B cell (primary cell): Measurements from ENCODE around the gene SMG9. TPM values are rescaled to one million over a fixed set of nuclear protein-coding genes. Genes with fewer than 3 reads are reported as not detected.

Experiments
- ATAC-seq: fragments of 200-7000 bp; cut with Tn5 transposase; one replicate; pipeline ENCODE4 v1.10.0; 2021; ENCODE audit warnings: low read depth, mild to moderate bottlenecking, moderate number of reproducible peaks, moderate library complexity
- CTCF ChIA-PET: fragments of 350-600 bp; sonication (Branson Sonifier 250); formaldehyde crosslinking; loops from one replicate; lab custom pipeline; 2021; ENCODE audit warnings: antibody characterized with exemption, inconsistent platforms; lab: Charles Lee
- POLR2A ChIA-PET: fragments of 350-600 bp; sonication (Branson Sonifier 250); formaldehyde crosslinking; loops from one replicate; lab custom pipeline; 2021; ENCODE audit warnings: antibody characterized with exemption; lab: Charles Lee
- DNase-seq: peaks from one replicate; pipeline ENCODE4 v3.0.0; 2013
- H2AFZ ChIP-seq: 2 replicates; pipeline ENCODE4 v1.6.1; 2012; ENCODE audit warnings: mild to moderate bottlenecking, low read depth, low read length; ENCODE audit not compliant: insufficient read depth, poor library complexity, severe bottlenecking
- H3K27ac ChIP-seq, 2 donors: 1 replicate in 1 of 2; 2 replicates in 1 of 2; pipeline ENCODE4 v1.5.1; 2012 to 2013; ENCODE audit warnings: low read length in 2 of 2, mild to moderate bottlenecking in 2 of 2, moderate library complexity in 1 of 2
- H3K27me3 ChIP-seq, 4 experiments: fragments of 200-600 bp in 1 of 4; sonication (generic) in 1 of 4; replicated peaks in 1 of 4; 1 replicate in 2 of 4; 2 replicates in 2 of 4; pipeline versions ENCODE4 v1.6.1 to v1.7.0; 2013 to 2016; ENCODE audit warnings: low read length in 3 of 4, mild to moderate bottlenecking in 2 of 4, mixed read lengths in 1 of 4, moderate library complexity in 1 of 4; ENCODE audit not compliant: insufficient read depth in 4 of 4, control insufficient read depth in 3 of 4; ENCODE audit errors: control extremely low read depth in 1 of 4
- H3K36me3 ChIP-seq, 2 experiments: replicated peaks in 1 of 2; 1 replicate in 1 of 2; 2 replicates in 1 of 2; pipeline versions ENCODE4 v1.6.1 to v1.7.1; 2013; ENCODE audit warnings: low read length in 1 of 2; ENCODE audit not compliant: insufficient read depth in 2 of 2, control insufficient read depth in 1 of 2; ENCODE audit errors: control extremely low read depth in 1 of 2, extremely low read depth in 1 of 2
- H3K4me1 ChIP-seq, 2 donors: fragments of 200-600 bp in 1 of 2; sonication (generic) in 1 of 2; 1 replicate in 1 of 2; 2 replicates in 1 of 2; pipeline versions ENCODE4 v1.5.1 to v1.6.1; 2013 to 2017; ENCODE audit warnings: low read length in 2 of 2; ENCODE audit not compliant: control insufficient read depth in 2 of 2, insufficient read depth in 2 of 2
- H3K4me2 ChIP-seq: replicated peaks from 2 replicates; pipeline ENCODE3; 2012; ENCODE audit warnings: mild to moderate bottlenecking, low read depth, low read length; ENCODE audit not compliant: poor library complexity, severe bottlenecking
- H3K4me3 ChIP-seq, 5 experiments: fragments of 200-600 bp in 1 of 5; sonication (generic) in 1 of 5; 1 replicate in 3 of 5; 2 replicates in 2 of 5; pipeline versions ENCODE4 v1.5.1 to v1.7.0; 2011 to 2016; ENCODE audit warnings: low read length in 4 of 5, mild to moderate bottlenecking in 4 of 5, low read depth in 2 of 5, control low read depth in 1 of 5, moderate library complexity in 1 of 5; ENCODE audit not compliant: insufficient read depth in 1 of 5; ENCODE audit errors: control extremely low read depth in 1 of 5, extremely low read depth in 1 of 5
- H3K79me2 ChIP-seq: fragments of 200-600 bp; sonication (generic); one replicate; pipeline ENCODE4 v1.6.0; 2016; ENCODE audit warnings: low read length; ENCODE audit not compliant: control insufficient read depth, insufficient read depth
- H3K9ac ChIP-seq: fragments of 200-600 bp; sonication (generic); 2 replicates; pipeline ENCODE4 v1.6.1; 2017; ENCODE audit warnings: mild to moderate bottlenecking, low read length, moderate library complexity
- H3K9me3 ChIP-seq, 3 donors: one replicate each; pipeline versions ENCODE4 v1.6.1 to v1.7.1; 2013; ENCODE audit warnings: low read length in 2 of 3; ENCODE audit not compliant: control insufficient read depth in 2 of 3, insufficient read depth in 1 of 3; ENCODE audit errors: control extremely low read depth in 1 of 3
- H4K20me1 ChIP-seq: 2 replicates; pipeline ENCODE4 v1.6.0; 2012; ENCODE audit warnings: mild to moderate bottlenecking, low read length; ENCODE audit not compliant: insufficient read depth, control insufficient read depth, poor library complexity, severe bottlenecking
- H3K27ac Mint-ChIP-seq: one replicate; pipeline ENCODE4 v1.8.0; 2021; ENCODE audit warnings: mixed read lengths
- H3K27me3 Mint-ChIP-seq: one replicate; pipeline ENCODE4 v1.8.0; 2021; ENCODE audit warnings: mixed read lengths
- H3K4me1 Mint-ChIP-seq: one replicate; pipeline ENCODE4 v1.8.0; 2021; ENCODE audit warnings: mixed read lengths
- H3K4me3 Mint-ChIP-seq: one replicate; pipeline ENCODE4 v1.8.0; 2021; ENCODE audit warnings: mixed read lengths
- H3K9me3 Mint-ChIP-seq: one replicate; pipeline ENCODE4 v1.8.0; 2022; ENCODE audit warnings: mixed read lengths; ENCODE audit not compliant: insufficient read depth
- EZH2 ChIP-seq: IDR thresholded peaks from 2 replicates; pipeline ENCODE4 v1.6.1; 2012; ENCODE audit warnings: borderline replicate concordance, low read depth, mild to moderate bottlenecking, moderate library complexity, low read length; ENCODE audit not compliant: insufficient read depth, poor library complexity, severe bottlenecking
- WGBS: methylation state at CpG from one replicate; pipeline ENCODE4 v1.1.5; 2013; ENCODE audit warnings: missing lambda C conversion rate; ENCODE audit not compliant: insufficient coverage; 5-methylcytosine and 5-hydroxymethylcytosine counted together
- intact Hi-C: fragments of 100-400 bp; cut with micrococcal nuclease; formaldehyde crosslinking; loops from one replicate; pipeline ENCODE4 v1.10.0; 2022
- polyA plus RNA-seq: library from polyadenylated mRNA; depleted of rRNA; stranded (reverse); fragments of >200 nt; gene quantifications from 2 replicates; pipeline ENCODE4 v1.2.3, GENCODE V29; 2012
- total RNA-seq, 2 donors: library from RNA; stranded (reverse); fragments of 120-200 nt in 1 of 2; gene quantifications; 1 replicate in 1 of 2; 2 replicates in 1 of 2; pipeline versions ENCODE4 v1.2.3 to v1.2.4, GENCODE V29; 2013 to 2022
- TF ChIP-seq, protein P1 (sequence below): fragments of 200-600 bp; IDR thresholded peaks from one replicate; pipeline ENCODE4 v1.8.0; 2022; ENCODE audit warnings: antibody characterized with exemption, mild to moderate bottlenecking

The SMG9 gene
- total and polyA plus RNA-seq, 2 donors (not counting 1 experiment from before 2014, with no cell fraction given): 33.9 to 87.5 TPM

DNA sequence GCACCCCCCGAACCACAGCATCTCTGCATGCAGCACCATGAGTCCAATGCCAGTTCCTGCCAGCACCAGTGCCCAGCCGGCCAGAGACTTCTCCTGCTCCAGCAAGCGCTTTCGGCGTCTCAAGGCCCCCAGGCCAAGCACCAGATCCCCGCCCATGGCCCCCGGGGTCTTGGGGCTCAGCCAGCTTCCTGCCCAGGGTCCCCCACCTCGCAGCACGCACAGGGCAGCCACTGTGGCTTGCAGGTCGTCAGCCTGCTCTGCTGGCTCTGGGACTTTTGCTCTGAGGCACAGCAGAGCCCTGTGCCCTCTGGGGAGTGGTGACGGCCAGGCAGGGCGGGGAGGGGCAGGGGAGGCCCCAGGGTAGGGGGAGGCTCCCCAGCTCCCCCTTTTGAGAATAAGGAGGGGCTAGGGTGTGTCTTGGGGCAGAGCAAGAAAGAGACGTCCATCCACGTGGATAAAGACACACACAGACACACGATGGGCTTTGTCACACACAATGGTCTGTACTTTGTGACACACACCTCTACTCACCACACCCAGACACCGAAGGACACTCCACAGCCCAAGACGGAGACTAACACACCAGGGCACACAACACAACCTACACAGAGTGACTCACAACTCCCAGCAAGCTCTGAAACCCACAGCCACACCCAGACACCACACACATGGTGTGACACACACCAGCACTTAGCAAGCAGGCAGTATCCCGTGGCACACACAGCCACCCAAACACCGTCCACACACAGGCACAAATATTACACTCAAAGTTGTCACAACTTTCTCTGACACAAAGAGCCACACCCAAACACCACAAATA is 26.2 kb upstream of the SMG9 start, which contains the start of gene KCNN4:
TSS of gene KCNN4 (minus strand) at position 268 of the 820 bp plus-strand sequence. CDS start at position 156, 112 bp downstream.
- Mint-ChIP-seq H3K27ac (peak within 1 kb of the TSS; percentile 99), H3K27me3 (no peaks in the 10 kb centered on the region), H3K4me3 (peak within 1 kb of the TSS; percentile 93), H3K9me3 (no peaks in the 10 kb centered on the region), H3K4me1 (peaks cover 90% of the 10 kb centered on the region)
- ChIA-PET POLR2A (interaction anchor here (0.5 to 9.3 kb wide), 7 partner anchors 14 to 46 kb away, joined by 3 to 89 read pairs (median 6); partner anchors contain the start of genes SMG9 and ZNF283), CTCF (interaction anchor here (0.6 to 11.3 kb wide), 6 partner anchors 17 to 225 kb away, joined by 4 to 237 read pairs (median 6); partner anchors contain the start of gene SMG9)
- Histone ChIP-seq H3K4me1 (peaks cover 74 to 94% of the 10 kb centered on the region in 2 donors), H3K9ac (peak within 1 kb of the TSS; percentile 78), H3K79me2 (peaks cover 55% of the 10 kb centered on the region), H3K36me3 (peaks cover 0 to 4% of the 10 kb centered on the region in 2 experiments), H3K27me3 (no peaks in the 10 kb centered on the region), H3K9me3 (no peaks in the 10 kb centered on the region), H4K20me1 (peaks cover 19% of the 10 kb centered on the region), H3K4me3 (peak within 1 kb of the TSS; percentile 18 to 74 (median 66)), H3K4me2 (peak within 1 kb of the TSS; percentile 85), H3K27ac (peak within 1 kb of the TSS; percentile 73 to 85), H2AFZ (peak within 1 kb of the TSS; percentile 65)
- 11% methylated on average over 18 of the region's 19 CpGs for WGBS
- DNase-seq: peak; percentile 83
- TF ChIP-seq EZH2: no peak
- TF ChIP-seq, protein P1, sequence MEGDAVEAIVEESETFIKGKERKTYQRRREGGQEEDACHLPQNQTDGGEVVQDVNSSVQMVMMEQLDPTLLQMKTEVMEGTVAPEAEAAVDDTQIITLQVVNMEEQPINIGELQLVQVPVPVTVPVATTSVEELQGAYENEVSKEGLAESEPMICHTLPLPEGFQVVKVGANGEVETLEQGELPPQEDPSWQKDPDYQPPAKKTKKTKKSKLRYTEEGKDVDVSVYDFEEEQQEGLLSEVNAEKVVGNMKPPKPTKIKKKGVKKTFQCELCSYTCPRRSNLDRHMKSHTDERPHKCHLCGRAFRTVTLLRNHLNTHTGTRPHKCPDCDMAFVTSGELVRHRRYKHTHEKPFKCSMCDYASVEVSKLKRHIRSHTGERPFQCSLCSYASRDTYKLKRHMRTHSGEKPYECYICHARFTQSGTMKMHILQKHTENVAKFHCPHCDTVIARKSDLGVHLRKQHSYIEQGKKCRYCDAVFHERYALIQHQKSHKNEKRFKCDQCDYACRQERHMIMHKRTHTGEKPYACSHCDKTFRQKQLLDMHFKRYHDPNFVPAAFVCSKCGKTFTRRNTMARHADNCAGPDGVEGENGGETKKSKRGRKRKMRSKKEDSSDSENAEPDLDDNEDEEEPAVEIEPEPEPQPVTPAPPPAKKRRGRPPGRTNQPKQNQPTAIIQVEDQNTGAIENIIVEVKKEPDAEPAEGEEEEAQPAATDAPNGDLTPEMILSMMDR: no peak
- peak; percentile 72 for ATAC-seq
- intact Hi-C loops: loop anchor here (1.0 to 10.0 kb wide), 4 partner anchors 16 to 336 kb away; partner anchors contain the start of gene SMG9
